Ishikawa (cell line): ENCODE measurements around the gene SLC8A1.

Experiments
- CEBPB ChIP-seq: IDR thresholded peaks from 2 replicates; pipeline ENCODE4 v1.6.1; 2012
- CREB1 ChIP-seq: IDR thresholded peaks from 2 replicates; pipeline ENCODE4 v1.6.1; 2012; ENCODE audit warnings: low read depth
- EGR1 ChIP-seq: IDR thresholded peaks from 2 replicates; pipeline ENCODE4 v1.6.1; 2012
- EP300 ChIP-seq: IDR thresholded peaks from 2 replicates; pipeline ENCODE4 v1.6.1; 2012; ENCODE audit warnings: borderline replicate concordance
- FOXM1 ChIP-seq: IDR thresholded peaks from 2 replicates; pipeline ENCODE4 v1.6.1; 2012; ENCODE audit warnings: low read depth, borderline replicate concordance
- MAX ChIP-seq: IDR thresholded peaks from 2 replicates; pipeline ENCODE4 v1.6.1; 2012
- NFIC ChIP-seq: IDR thresholded peaks from 2 replicates; pipeline ENCODE4 v1.6.1; 2012
- RAD21 ChIP-seq: IDR thresholded peaks from 2 replicates; pipeline ENCODE4 v1.6.1; 2012; ENCODE audit warnings: low read depth
- REST ChIP-seq: IDR thresholded peaks from 2 replicates; pipeline ENCODE4 v1.6.1; 2012; ENCODE audit warnings: low read depth, mild to moderate bottlenecking
- TAF1 ChIP-seq: IDR thresholded peaks from 2 replicates; pipeline ENCODE4 v1.6.1; 2012; ENCODE audit warnings: low read depth, mild to moderate bottlenecking
- TCF12 ChIP-seq: IDR thresholded peaks from 2 replicates; pipeline ENCODE4 v1.6.1; 2012; ENCODE audit warnings: low read depth
- TEAD4 ChIP-seq: IDR thresholded peaks from 2 replicates; pipeline ENCODE4 v1.6.1; 2012
- YY1 ChIP-seq: IDR thresholded peaks from 2 replicates; pipeline ENCODE4 v1.6.1; 2012; ENCODE audit warnings: low read depth
- ZBTB7A ChIP-seq: IDR thresholded peaks from 2 replicates; pipeline ENCODE4 v1.6.1; 2012; ENCODE audit warnings: low read depth
- TF ChIP-seq, protein P1 (sequence below): IDR thresholded peaks from 2 replicates; pipeline ENCODE4 v1.6.1; 2012

SLC8A1 gene

DNA sequence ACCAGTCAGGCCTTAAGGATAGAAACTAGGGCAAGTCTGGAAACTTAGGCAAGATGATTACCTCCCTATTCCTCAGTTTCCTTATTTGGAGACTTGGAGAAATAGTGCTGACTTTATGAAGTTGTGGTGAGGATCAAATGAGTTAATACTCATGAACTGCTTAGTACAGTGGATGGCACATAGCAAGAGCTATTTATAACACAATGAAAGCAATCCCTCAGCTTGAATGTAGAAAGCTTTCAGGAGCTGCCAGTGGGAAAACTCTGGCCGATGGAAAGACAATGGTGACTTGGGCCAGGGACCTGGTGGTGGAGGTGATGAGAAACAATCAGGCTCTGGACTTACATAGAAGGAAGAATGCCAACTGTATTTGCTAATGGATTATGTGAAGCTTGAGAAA, 403.4 kb downstream of the SLC8A1 start:
- TF ChIP-seq FOXM1 (no peak), YY1 (no peak), RAD21 (no peak), EGR1 (no peak), EP300 (no peak), MAX (no peak), NFIC (no peak), CEBPB (no peak), REST (no peak), TEAD4 (no peak), TAF1 (no peak), ZBTB7A (no peak), TCF12 (no peak), CREB1 (no peak)
- TF ChIP-seq, protein P1, sequence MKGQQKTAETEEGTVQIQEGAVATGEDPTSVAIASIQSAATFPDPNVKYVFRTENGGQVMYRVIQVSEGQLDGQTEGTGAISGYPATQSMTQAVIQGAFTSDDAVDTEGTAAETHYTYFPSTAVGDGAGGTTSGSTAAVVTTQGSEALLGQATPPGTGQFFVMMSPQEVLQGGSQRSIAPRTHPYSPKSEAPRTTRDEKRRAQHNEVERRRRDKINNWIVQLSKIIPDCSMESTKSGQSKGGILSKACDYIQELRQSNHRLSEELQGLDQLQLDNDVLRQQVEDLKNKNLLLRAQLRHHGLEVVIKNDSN: no peak

GRCh38 chr2:40047406-40047805, 404.5 kb downstream of the SLC8A1 start:
- TF ChIP-seq FOXM1 (no peak), NFIC (no peak), CEBPB (no peak), MAX (no peak), RAD21 (no peak), ZBTB7A (no peak), EP300 (no peak)
